HepG2 (cell line): ENCODE data around the gene SLC17A9. TPM values are rescaled to one million over a fixed set of nuclear protein-coding genes. Genes with fewer than 3 reads are reported as not detected.
A peak's percentile ranks its signal among the peaks of the same experiment; 100 is the strongest.

Experiments
- FOXA1 ChIP-seq, 2 experiments: fragments of 450-650 bp in 1 of 2; sonication (generic) in 1 of 2; formaldehyde crosslinking in 1 of 2; IDR thresholded peaks; 2 replicates each; pipeline versions ENCODE4 v1.4.0 to v1.6.1; 2016 to 2020; ENCODE audit warnings: missing genetic modification reagents in 1 of 2
- FOXA3 ChIP-seq: IDR thresholded peaks from 2 replicates; pipeline ENCODE4 v1.6.1; 2016; ENCODE audit warnings: missing genetic modification reagents, missing compliant biosample characterization
- HDAC1 ChIP-seq: sonication (generic); formaldehyde crosslinking; IDR thresholded peaks from 2 replicates; pipeline ENCODE4 v1.5.1; 2020; ENCODE audit warnings: mild to moderate bottlenecking, missing genetic modification reagents
- HOXA9 ChIP-seq: sonication (generic); formaldehyde crosslinking; IDR thresholded peaks from 2 replicates; pipeline ENCODE4 v1.8.1; 2022; ENCODE audit warnings: missing genetic modification reagents, mild to moderate bottlenecking, moderate library complexity, borderline replicate concordance
- KMT2A ChIP-seq: sonication (generic); formaldehyde crosslinking; IDR thresholded peaks from 2 replicates; pipeline ENCODE4 v1.4.0; 2020; ENCODE audit warnings: missing genetic modification reagents
- NPAS2 ChIP-seq: sonication (generic); formaldehyde crosslinking; IDR thresholded peaks from 2 replicates; pipeline ENCODE4 v1.8.0; 2022; ENCODE audit warnings: mild to moderate bottlenecking, missing genetic modification reagents, borderline replicate concordance
- PAF1 ChIP-seq: IDR thresholded peaks from 2 replicates; pipeline ENCODE4 v1.6.1; 2016; ENCODE audit warnings: missing genetic modification reagents, missing compliant biosample characterization
- ZNF577 ChIP-seq: sonication (generic); formaldehyde crosslinking; IDR thresholded peaks from 2 replicates; pipeline ENCODE4 v1.4.0; 2020; ENCODE audit warnings: mild to moderate bottlenecking, low read depth, missing genetic modification reagents, borderline replicate concordance
- ZNF614 ChIP-seq: IDR thresholded peaks from 2 replicates; pipeline ENCODE4 v1.6.1; 2018; ENCODE audit warnings: missing biosample characterization, missing genetic modification reagents, inconsistent platforms, borderline replicate concordance
- ZNF816 ChIP-seq: sonication (generic); formaldehyde crosslinking; IDR thresholded peaks from 2 replicates; pipeline ENCODE4 v1.8.0; 2022; ENCODE audit warnings: missing genetic modification reagents, mild to moderate bottlenecking, borderline replicate concordance
- polyA plus RNA-seq, 8 experiments: library from polyadenylated mRNA; depleted of rRNA in 3 of 8; stranded (reverse) in 7 of 8; unstranded in 1 of 8; fragments of >200 nt; fragmentation: Illumina TruSeq in 4 of 8; extraction: Trizol in 4 of 8; gene quantifications; 2 replicates each; pipeline versions ENCODE4 v1.2.1 to v1.2.3, GENCODE V29; 2011 to 2016; ENCODE audit warnings: low read depth in 4 of 8, missing spikeins in 1 of 8, mixed read lengths in 1 of 8; ENCODE audit not compliant: insufficient read depth in 1 of 8
- total RNA-seq, 5 experiments: library from RNA; depleted of rRNA; stranded (reverse); fragments of >200 nt; fragmentation: Illumina TruSeq; extraction: Trizol; gene quantifications; 2 replicates each; pipeline ENCODE4 v1.2.3, GENCODE V29; 2016; ENCODE audit warnings: low read depth in 1 of 5
- TF ChIP-seq, protein P1 (sequence below): sonication (generic); formaldehyde crosslinking; IDR thresholded peaks from 2 replicates; pipeline ENCODE4 v1.9.0; 2021; ENCODE audit warnings: mild to moderate bottlenecking, missing genetic modification reagents
- TF ChIP-seq, protein P2 (sequence below): IDR thresholded peaks from 2 replicates; pipeline ENCODE4 v1.6.1; 2016; ENCODE audit warnings: missing genetic modification reagents, missing compliant biosample characterization
- TF ChIP-seq, protein P3 (sequence below): fragments of 450-650 bp; IDR thresholded peaks from 2 replicates; pipeline ENCODE4 v1.6.1; 2017
- TF ChIP-seq, protein P4 (sequence below): sonication (generic); formaldehyde crosslinking; IDR thresholded peaks from 2 replicates; pipeline ENCODE4 v1.4.0; 2020; ENCODE audit warnings: mild to moderate bottlenecking, missing genetic modification reagents
- TF ChIP-seq, protein P5 (sequence below): sonication (generic); formaldehyde crosslinking; IDR thresholded peaks from 2 replicates; pipeline ENCODE4 v1.4.0; 2020; ENCODE audit warnings: missing genetic modification reagents

SLC17A9 gene
- total and polyA plus RNA-seq, 2 of the 13 experiments (the other 11 are each of a cell fraction or from before 2014, with no cell fraction given) = 110 to 191 TPM

DNA sequence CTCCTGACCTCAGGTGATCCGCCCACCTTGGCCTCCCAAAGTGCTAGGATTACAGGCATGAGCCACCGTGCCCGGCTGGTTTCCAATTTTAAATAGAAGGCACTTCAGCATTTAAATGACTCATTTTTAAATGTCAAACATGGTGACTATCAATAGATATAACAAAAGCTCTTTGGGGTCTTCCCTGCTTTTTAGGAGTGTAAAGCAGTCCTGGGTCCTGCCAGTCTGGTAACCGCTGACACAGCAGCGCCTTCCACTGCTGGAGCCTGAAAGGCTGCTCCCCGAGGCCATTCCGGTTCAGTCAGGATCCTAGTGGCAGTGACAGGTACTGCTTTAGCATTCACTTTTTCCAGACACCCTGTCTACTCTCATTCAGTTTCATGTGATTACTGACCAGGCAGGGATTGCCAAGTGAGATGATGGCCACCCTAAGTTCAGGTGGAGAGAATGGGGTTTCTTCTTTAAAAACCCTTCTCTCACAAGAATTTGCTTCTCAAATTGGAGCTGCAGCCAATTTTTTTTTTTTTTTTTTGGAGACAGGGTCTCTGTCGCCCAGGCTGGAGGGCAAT lies 31.3 kb upstream of the SLC17A9 start (continued):
- TF ChIP-seq, protein P1, sequence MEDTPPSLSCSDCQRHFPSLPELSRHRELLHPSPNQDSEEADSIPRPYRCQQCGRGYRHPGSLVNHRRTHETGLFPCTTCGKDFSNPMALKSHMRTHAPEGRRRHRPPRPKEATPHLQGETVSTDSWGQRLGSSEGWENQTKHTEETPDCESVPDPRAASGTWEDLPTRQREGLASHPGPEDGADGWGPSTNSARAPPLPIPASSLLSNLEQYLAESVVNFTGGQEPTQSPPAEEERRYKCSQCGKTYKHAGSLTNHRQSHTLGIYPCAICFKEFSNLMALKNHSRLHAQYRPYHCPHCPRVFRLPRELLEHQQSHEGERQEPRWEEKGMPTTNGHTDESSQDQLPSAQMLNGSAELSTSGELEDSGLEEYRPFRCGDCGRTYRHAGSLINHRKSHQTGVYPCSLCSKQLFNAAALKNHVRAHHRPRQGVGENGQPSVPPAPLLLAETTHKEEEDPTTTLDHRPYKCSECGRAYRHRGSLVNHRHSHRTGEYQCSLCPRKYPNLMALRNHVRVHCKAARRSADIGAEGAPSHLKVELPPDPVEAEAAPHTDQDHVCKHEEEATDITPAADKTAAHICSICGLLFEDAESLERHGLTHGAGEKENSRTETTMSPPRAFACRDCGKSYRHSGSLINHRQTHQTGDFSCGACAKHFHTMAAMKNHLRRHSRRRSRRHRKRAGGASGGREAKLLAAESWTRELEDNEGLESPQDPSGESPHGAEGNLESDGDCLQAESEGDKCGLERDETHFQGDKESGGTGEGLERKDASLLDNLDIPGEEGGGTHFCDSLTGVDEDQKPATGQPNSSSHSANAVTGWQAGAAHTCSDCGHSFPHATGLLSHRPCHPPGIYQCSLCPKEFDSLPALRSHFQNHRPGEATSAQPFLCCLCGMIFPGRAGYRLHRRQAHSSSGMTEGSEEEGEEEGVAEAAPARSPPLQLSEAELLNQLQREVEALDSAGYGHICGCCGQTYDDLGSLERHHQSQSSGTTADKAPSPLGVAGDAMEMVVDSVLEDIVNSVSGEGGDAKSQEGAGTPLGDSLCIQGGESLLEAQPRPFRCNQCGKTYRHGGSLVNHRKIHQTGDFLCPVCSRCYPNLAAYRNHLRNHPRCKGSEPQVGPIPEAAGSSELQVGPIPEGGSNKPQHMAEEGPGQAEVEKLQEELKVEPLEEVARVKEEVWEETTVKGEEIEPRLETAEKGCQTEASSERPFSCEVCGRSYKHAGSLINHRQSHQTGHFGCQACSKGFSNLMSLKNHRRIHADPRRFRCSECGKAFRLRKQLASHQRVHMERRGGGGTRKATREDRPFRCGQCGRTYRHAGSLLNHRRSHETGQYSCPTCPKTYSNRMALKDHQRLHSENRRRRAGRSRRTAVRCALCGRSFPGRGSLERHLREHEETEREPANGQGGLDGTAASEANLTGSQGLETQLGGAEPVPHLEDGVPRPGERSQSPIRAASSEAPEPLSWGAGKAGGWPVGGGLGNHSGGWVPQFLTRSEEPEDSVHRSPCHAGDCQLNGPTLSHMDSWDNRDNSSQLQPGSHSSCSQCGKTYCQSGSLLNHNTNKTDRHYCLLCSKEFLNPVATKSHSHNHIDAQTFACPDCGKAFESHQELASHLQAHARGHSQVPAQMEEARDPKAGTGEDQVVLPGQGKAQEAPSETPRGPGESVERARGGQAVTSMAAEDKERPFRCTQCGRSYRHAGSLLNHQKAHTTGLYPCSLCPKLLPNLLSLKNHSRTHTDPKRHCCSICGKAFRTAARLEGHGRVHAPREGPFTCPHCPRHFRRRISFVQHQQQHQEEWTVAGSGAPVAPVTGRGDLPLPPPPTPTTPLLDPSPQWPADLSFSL (CRISPR knock-in tag) = no peak
- TF ChIP-seq, protein P2, sequence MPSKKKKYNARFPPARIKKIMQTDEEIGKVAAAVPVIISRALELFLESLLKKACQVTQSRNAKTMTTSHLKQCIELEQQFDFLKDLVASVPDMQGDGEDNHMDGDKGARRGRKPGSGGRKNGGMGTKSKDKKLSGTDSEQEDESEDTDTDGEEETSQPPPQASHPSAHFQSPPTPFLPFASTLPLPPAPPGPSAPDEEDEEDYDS (CRISPR knock-in tag) = peak; percentile 19; the same call in 1 of the 2 replicates
- TF ChIP-seq NPAS2 (CRISPR knock-in tag) (no peak), FOXA3 (CRISPR knock-in tag) (peak; percentile 40; the same call in 1 of the 2 replicates), ZNF816 (CRISPR knock-in tag) (no peak), KMT2A (CRISPR knock-in tag) (peak; percentile 66; the same call in 1 of the 2 replicates), FOXA1 (IDR thresholded peaks at IDR 0.05) (no peak), FOXA1 (CRISPR knock-in tag; IDR thresholded peaks at IDR 0.05) (no peak), ZNF614 (peak; percentile 72; the same call in 1 of the 2 replicates), PAF1 (no peak), ZNF577 (CRISPR knock-in tag) (no peak), HDAC1 (CRISPR knock-in tag) (peak; percentile 52), HOXA9 (CRISPR knock-in tag) (no peak)
- TF ChIP-seq, protein P3, sequence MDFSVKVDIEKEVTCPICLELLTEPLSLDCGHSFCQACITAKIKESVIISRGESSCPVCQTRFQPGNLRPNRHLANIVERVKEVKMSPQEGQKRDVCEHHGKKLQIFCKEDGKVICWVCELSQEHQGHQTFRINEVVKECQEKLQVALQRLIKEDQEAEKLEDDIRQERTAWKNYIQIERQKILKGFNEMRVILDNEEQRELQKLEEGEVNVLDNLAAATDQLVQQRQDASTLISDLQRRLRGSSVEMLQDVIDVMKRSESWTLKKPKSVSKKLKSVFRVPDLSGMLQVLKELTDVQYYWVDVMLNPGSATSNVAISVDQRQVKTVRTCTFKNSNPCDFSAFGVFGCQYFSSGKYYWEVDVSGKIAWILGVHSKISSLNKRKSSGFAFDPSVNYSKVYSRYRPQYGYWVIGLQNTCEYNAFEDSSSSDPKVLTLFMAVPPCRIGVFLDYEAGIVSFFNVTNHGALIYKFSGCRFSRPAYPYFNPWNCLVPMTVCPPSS = no peak
- TF ChIP-seq, protein P4, sequence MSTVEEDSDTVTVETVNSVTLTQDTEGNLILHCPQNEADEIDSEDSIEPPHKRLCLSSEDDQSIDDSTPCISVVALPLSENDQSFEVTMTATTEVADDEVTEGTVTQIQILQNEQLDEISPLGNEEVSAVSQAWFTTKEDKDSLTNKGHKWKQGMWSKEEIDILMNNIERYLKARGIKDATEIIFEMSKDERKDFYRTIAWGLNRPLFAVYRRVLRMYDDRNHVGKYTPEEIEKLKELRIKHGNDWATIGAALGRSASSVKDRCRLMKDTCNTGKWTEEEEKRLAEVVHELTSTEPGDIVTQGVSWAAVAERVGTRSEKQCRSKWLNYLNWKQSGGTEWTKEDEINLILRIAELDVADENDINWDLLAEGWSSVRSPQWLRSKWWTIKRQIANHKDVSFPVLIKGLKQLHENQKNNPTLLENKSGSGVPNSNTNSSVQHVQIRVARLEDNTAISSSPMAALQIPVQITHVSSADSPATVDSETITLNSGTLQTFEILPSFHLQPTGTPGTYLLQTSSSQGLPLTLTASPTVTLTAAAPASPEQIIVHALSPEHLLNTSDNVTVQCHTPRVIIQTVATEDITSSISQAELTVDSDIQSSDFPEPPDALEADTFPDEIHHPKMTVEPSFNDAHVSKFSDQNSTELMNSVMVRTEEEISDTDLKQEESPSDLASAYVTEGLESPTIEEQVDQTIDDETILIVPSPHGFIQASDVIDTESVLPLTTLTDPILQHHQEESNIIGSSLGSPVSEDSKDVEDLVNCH (CRISPR knock-in tag) = 0 out of 2 replicates have a peak, but pooled peaks have one; percentile 30
- TF ChIP-seq, protein P5, sequence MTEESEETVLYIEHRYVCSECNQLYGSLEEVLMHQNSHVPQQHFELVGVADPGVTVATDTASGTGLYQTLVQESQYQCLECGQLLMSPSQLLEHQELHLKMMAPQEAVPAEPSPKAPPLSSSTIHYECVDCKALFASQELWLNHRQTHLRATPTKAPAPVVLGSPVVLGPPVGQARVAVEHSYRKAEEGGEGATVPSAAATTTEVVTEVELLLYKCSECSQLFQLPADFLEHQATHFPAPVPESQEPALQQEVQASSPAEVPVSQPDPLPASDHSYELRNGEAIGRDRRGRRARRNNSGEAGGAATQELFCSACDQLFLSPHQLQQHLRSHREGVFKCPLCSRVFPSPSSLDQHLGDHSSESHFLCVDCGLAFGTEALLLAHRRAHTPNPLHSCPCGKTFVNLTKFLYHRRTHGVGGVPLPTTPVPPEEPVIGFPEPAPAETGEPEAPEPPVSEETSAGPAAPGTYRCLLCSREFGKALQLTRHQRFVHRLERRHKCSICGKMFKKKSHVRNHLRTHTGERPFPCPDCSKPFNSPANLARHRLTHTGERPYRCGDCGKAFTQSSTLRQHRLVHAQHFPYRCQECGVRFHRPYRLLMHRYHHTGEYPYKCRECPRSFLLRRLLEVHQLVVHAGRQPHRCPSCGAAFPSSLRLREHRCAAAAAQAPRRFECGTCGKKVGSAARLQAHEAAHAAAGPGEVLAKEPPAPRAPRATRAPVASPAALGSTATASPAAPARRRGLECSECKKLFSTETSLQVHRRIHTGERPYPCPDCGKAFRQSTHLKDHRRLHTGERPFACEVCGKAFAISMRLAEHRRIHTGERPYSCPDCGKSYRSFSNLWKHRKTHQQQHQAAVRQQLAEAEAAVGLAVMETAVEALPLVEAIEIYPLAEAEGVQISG = peak; percentile 88
